CD4-positive, alpha-beta T cell treated with Interleukin-1 beta for 1 hour (primary cell): Measurements from ENCODE around the gene ZNF592.

Source experiments
- DNase-seq, 2 donors: peaks; one replicate each; pipeline ENCODE4 v3.0.0-alpha.2; 2020 to 2022

The ZNF592 gene

GRCh38 chr15:84780492-84780891, 32.1 kb downstream of the ZNF592 start:
- DNase-seq: no peak

- DNase-seq: no peak
These were observed 33.1 kb downstream of the ZNF592 start for GRCh38 chr15:84781495-84781894.

- no peak for DNase-seq
These were observed 34.0 kb downstream of the ZNF592 start for GRCh38 chr15:84782346-84782745.

- no peak for DNase-seq
These were observed 35.3 kb downstream of the ZNF592 start for GRCh38 chr15:84783493-84784251.

- DNase-seq: no peak
These were observed 35.9 kb downstream of the ZNF592 start for GRCh38 chr15:84784262-84784661.

- DNase-seq: no peak
These were observed 36.7 kb downstream of the ZNF592 start for GRCh38 chr15:84785053-84785452.

- DNase-seq: no peak
These were observed 40.1 kb downstream of the ZNF592 start for GRCh38 chr15:84788500-84788899.

- DNase-seq: no peak
These were observed 41.4 kb downstream of the ZNF592 start for GRCh38 chr15:84789762-84790161.

- no peak for DNase-seq
These were observed 42.3 kb downstream of the ZNF592 start for GRCh38 chr15:84790676-84791075.

GRCh38 chr15:84791763-84792162, 43.4 kb downstream of the ZNF592 start:
- no peak for DNase-seq

GRCh38 chr15:84793431-84794161, 45.2 kb downstream of the ZNF592 start:
- DNase-seq: no peak

GRCh38 chr15:84794162-84794547, 45.8 kb downstream of the ZNF592 start:
- no peak for DNase-seq

- DNase-seq: no peak
These were observed 46.8 kb downstream of the ZNF592 start for GRCh38 chr15:84795186-84795585.

- DNase-seq: no peak
These were observed 48.8 kb downstream of the ZNF592 start for GRCh38 chr15:84797212-84797611.

GRCh38 chr15:84797801-84798200, 49.4 kb downstream of the ZNF592 start:
- no peak for DNase-seq

GRCh38 chr15:84798436-84798946, 50.1 kb downstream of the ZNF592 start:
- DNase-seq: no peak

- no peak for DNase-seq
These were observed 51.3 kb downstream of the ZNF592 start for GRCh38 chr15:84799511-84800187.

GRCh38 chr15:84800365-84800806, 52.0 kb downstream of the ZNF592 start:
- no peak for DNase-seq

- no peak for DNase-seq
These were observed 55.9 kb downstream of the ZNF592 start for GRCh38 chr15:84804005-84804900.

GRCh38 chr15:84805221-84805620, 56.8 kb downstream of the ZNF592 start:
- DNase-seq: no peak

- no peak for DNase-seq
These were observed 58.8 kb downstream of the ZNF592 start for GRCh38 chr15:84807228-84807627.

GRCh38 chr15:84810073-84810840, 61.9 kb downstream of the ZNF592 start:
- no peak for DNase-seq
